Endodermal cell (in vitro differentiated cells): ENCODE results near the gene TMEM200B. TPM values are rescaled to one million over a fixed set of nuclear protein-coding genes. Genes with fewer than 3 reads are reported as not detected.
"Not testable (repeated sequence)": the region's sequence is repeated elsewhere in the genome, so short reads cannot be mapped to it uniquely, and the experiment has no call there.

Experiments
- DNase-seq: peaks from one replicate; pipeline ENCODE4 v3.0.0-alpha.2; 2017
- H3K27ac ChIP-seq: 2 replicates; pipeline ENCODE4 v1.5.1; 2013; ENCODE audit warnings: mild to moderate bottlenecking, low read depth, low read length, moderate library complexity
- H3K27me3 ChIP-seq: 2 replicates; pipeline ENCODE4 v1.6.1; 2013; ENCODE audit warnings: mild to moderate bottlenecking, low read length, moderate library complexity; ENCODE audit not compliant: insufficient read depth, control insufficient read depth, poor library complexity, severe bottlenecking
- H3K36me3 ChIP-seq: 2 replicates; pipeline ENCODE4 v1.7.0; 2013; ENCODE audit warnings: mild to moderate bottlenecking, low read length, moderate library complexity; ENCODE audit not compliant: control insufficient read depth, insufficient read depth
- H3K4me1 ChIP-seq: one replicate; pipeline ENCODE4 v1.7.0; 2013; ENCODE audit warnings: low read length; ENCODE audit not compliant: control insufficient read depth, insufficient read depth
- H3K4me3 ChIP-seq: 2 replicates; pipeline ENCODE4 v1.5.1; 2013; ENCODE audit warnings: mild to moderate bottlenecking, low read length, moderate library complexity
- H3K9ac ChIP-seq: 2 replicates; pipeline ENCODE4 v1.6.1; 2013; ENCODE audit warnings: mild to moderate bottlenecking, low read length, moderate library complexity; ENCODE audit not compliant: poor library complexity, severe bottlenecking; ENCODE audit errors: extremely low read depth
- H3K9me3 ChIP-seq: 2 replicates; pipeline ENCODE4 v1.6.1; 2013; ENCODE audit warnings: mild to moderate bottlenecking, low read length, moderate library complexity; ENCODE audit not compliant: control insufficient read depth
- H3K27ac Mint-ChIP-seq: 2 replicates; pipeline ENCODE4 v1.8.0; 2020; ENCODE audit warnings: mixed read lengths
- H3K27me3 Mint-ChIP-seq: 2 replicates; pipeline ENCODE4 v1.8.0; 2021; ENCODE audit warnings: mild to moderate bottlenecking, mixed read lengths; ENCODE audit not compliant: insufficient read depth
- H3K36me3 Mint-ChIP-seq: 2 replicates; pipeline ENCODE4 v1.8.0; 2020; ENCODE audit warnings: low read depth, mixed read lengths
- H3K4me1 Mint-ChIP-seq: 2 replicates; pipeline ENCODE4 v1.8.0; 2020; ENCODE audit warnings: mixed read lengths
- H3K4me3 Mint-ChIP-seq: 2 replicates; pipeline ENCODE4 v1.8.0; 2020; ENCODE audit warnings: mild to moderate bottlenecking, moderate library complexity, mixed read lengths
- H3K9me3 Mint-ChIP-seq: 2 replicates; pipeline ENCODE4 v1.8.0; 2020; ENCODE audit warnings: mild to moderate bottlenecking, mixed read lengths
- CTCF ChIP-seq: fragments of 200-600 bp; sonication (generic); conservative IDR thresholded peaks from 2 replicates; pipeline ENCODE4 v1.5.0; 2021; ENCODE audit warnings: antibody characterized with exemption, mild to moderate bottlenecking
- WGBS, 2 experiments: methylation state at CpG; one replicate each; pipeline versions ENCODE4 v1.1.5 to v1.1.7; 2013; ENCODE audit warnings: missing lambda C conversion rate in 2 of 2, mixed read lengths in 1 of 2; ENCODE audit not compliant: insufficient coverage in 1 of 2, insufficient read length in 1 of 2; 5-methylcytosine and 5-hydroxymethylcytosine counted together
- total RNA-seq, 2 donors: library from RNA; stranded (reverse); fragmentation: NEBNext Ultra II Directional in 1 of 2; extraction: Animal tissue kit (Norgen Biotek cat#: 25700) in 1 of 2; gene quantifications; 2 replicates in 1 of 2; 3 replicates in 1 of 2; pipeline ENCODE4 v1.2.1, GENCODE V29; 2021

TMEM200B gene
- total RNA-seq, 2 donors from 2014 or later: 36.0 to 49.4 TPM

DNA sequence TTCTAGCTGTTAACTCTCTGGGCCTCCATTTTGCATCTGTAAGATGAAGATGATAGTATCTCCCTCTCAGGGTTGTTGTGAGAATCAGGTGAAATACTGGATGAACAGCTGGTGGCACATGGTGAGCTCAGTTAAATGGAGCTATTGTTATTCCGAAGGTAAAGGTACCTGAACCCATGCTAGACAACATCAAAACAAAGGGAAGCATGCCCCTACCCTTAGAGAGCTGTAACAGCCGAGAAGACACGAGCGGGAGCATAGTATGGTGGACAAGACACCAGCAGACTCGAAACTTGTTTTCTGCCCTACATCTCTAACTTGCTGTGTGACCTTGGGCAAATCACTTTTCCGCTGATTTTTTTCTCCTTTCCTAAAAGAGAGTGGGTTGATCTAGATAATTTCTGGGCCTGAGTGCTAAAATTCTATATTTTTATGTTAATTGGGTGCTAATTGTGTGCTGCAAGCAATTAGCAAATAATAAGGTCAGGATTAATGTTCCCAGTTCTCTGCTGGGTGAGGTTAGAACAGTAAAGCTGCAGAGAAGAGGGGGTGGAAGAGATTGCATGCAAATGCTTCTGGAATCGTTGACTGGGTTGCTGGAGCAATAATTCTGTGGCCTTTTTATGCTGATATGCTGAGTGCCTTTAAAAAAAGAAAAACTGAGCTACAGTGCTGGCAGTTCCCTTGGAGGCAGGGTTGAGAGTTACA, 10.8 kb downstream of the TMEM200B start:
- H3K9ac ChIP-seq: no peak overlapping the region
- Mint-ChIP-seq H3K27ac (peak overlapping the region; percentile 54), H3K9me3 (no peaks in the 10 kb centered on the region), H3K27me3 (no peaks in the 10 kb centered on the region), H3K36me3 (peaks cover 30% of the 10 kb centered on the region), H3K4me1 (peaks cover 22% of the 10 kb centered on the region), H3K4me3 (no peak overlapping the region)
- H3K4me1 ChIP-seq: peaks cover 5% of the 10 kb centered on the region
- no peaks in the 10 kb centered on the region for H3K27me3 ChIP-seq
- H3K9me3 ChIP-seq: no peaks in the 10 kb centered on the region
- WGBS, 2 experiments: 86% methylated on average over 5 to 7 of the region's 7 CpGs
- TF ChIP-seq CTCF: no peak
- H3K36me3 ChIP-seq: peaks cover 9% of the 10 kb centered on the region
- no peak for DNase-seq
- no peak overlapping the region for H3K4me3 ChIP-seq
- H3K27ac ChIP-seq: no peak overlapping the region

DNA sequence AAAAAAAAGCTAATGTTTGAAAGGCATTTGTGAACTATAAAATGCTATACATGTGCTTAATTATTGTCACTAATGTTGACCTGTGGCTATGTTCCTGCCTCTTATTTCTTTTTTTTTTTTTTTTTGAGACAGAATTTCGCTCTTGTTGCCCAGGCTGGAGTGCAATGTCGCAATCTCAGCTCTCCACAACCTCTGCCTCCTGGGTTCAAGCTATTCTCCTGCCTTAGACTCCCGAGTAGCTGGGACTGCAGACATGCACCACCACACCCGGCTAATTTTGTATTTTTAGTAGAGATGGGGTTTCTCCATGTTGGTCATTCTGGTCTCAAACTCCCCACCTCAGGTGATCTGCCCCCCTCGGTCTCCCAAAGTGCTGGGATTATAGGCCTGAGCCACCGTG, 15.7 kb downstream of the TMEM200B start:
- not testable (repeated sequence) for H3K4me3 Mint-ChIP-seq, H3K9me3 Mint-ChIP-seq, H3K27me3 ChIP-seq, H3K36me3 ChIP-seq, H3K27ac ChIP-seq, H3K4me3 ChIP-seq, H3K9ac ChIP-seq, H3K9me3 ChIP-seq, H3K4me1 ChIP-seq, H3K27ac Mint-ChIP-seq, H3K27me3 Mint-ChIP-seq, DNase-seq
- 80 to 89% methylated on average over 1 to 6 of the region's 6 CpGs for WGBS, 2 experiments
- Mint-ChIP-seq H3K36me3 (peaks cover 19% of the 10 kb centered on the region), H3K4me1 (peaks cover 17% of the 10 kb centered on the region)

DNA sequence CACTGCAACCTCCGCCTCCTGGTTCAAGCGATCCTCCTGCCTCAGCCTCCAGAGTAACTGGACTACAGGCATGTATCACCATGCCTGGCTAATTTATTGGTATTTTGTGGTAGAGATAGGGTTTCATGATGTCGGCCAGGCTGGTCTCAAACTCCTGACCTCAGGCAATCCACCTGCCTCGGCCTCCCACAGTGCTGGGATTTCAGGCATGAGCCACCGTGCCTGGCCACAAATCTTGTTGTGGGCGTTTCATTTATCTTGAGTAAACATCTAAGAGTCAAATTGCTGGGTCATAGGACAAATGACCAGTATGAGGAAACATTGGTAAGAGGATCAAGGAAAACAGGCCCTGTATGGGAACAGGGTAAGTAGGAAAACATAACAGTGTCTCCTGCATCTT, 17.9 kb downstream of the TMEM200B start:
- Mint-ChIP-seq H3K4me3 (no peak overlapping the region), H3K9me3 (no peaks in the 10 kb centered on the region), H3K27ac (peak overlapping the region; percentile 50), H3K4me1 (peaks cover 5% of the 10 kb centered on the region), H3K36me3 (peaks cover 17% of the 10 kb centered on the region), H3K27me3 (no peaks in the 10 kb centered on the region)
- TF ChIP-seq CTCF: no peak
- Histone ChIP-seq H3K9ac (no peak overlapping the region), H3K4me1 (no peaks in the 10 kb centered on the region), H3K9me3 (no peaks in the 10 kb centered on the region), H3K4me3 (no peak overlapping the region), H3K27me3 (no peaks in the 10 kb centered on the region), H3K36me3 (peaks cover 3% of the 10 kb centered on the region), H3K27ac (no peak overlapping the region)
- WGBS, 2 experiments: 77 to 84% methylated on average over 4 to 6 of the region's 6 CpGs
- DNase-seq: no peak
